Hepatocyte (in vitro differentiated cells): Measurements from ENCODE around the gene PCDHA7.
"Not testable (repeated sequence)": the region's sequence is repeated elsewhere in the genome, so short reads cannot be mapped to it uniquely, and the experiment has no call there.

Experiments used
- CTCF ChIP-seq: fragments of 200-600 bp; sonication (generic); IDR thresholded peaks from 2 replicates; pipeline ENCODE4 v1.5.1; 2016; ENCODE audit warnings: antibody characterized with exemption, mild to moderate bottlenecking; ENCODE audit not compliant: poor library complexity
- EZH2 ChIP-seq: fragments of 200-600 bp; sonication (generic); IDR thresholded peaks from 2 replicates; pipeline ENCODE4 v1.6.1; 2016; ENCODE audit warnings: antibody characterized with exemption, mild to moderate bottlenecking, borderline replicate concordance
- EZH2phosphoT487 ChIP-seq: fragments of 200-600 bp; sonication (generic); IDR thresholded peaks from one replicate; pipeline ENCODE4 v1.6.1; 2018; ENCODE audit warnings: antibody characterized with exemption, mild to moderate bottlenecking, low read depth, moderate library complexity; ENCODE audit not compliant: unreplicated experiment, severe bottlenecking

- not testable (repeated sequence) for TF ChIP-seq CTCF, EZH2, EZH2phosphoT487
Observed at GRCh38 chr5:140849831-140850634, 16.0 kb downstream of the PCDHA7 start.
